OCI-LY3 (cell line): ENCODE results near the gene AK1.
"Not testable (repeated sequence)": the region's sequence is repeated elsewhere in the genome, so short reads cannot be mapped to it uniquely, and the experiment has no call there.

ENCODE experiments used
- H2AFZ ChIP-seq: fragments of 200-600, 300-600 bp; shearing (Covaris generic); 2 replicates; pipeline ENCODE4 v1.6.0; 2014; ENCODE audit warnings: antibody characterized with exemption, low read depth, low read length
- H3K27ac ChIP-seq: fragments of 200-600, 300-600 bp; sonication (generic); 2 replicates; pipeline ENCODE4 v1.5.1; 2014; ENCODE audit warnings: mild to moderate bottlenecking, low read length, moderate library complexity, mixed read lengths
- H3K27me3 ChIP-seq: fragments of 200-600, 300-600 bp; sonication (generic); 2 replicates; pipeline ENCODE4 v1.6.1; 2014; ENCODE audit warnings: low read depth, low read length, mixed read lengths
- H3K36me3 ChIP-seq: fragments of 200-600, 300-600 bp; sonication (generic); replicated peaks from 2 replicates; pipeline ENCODE3; 2014; ENCODE audit warnings: low read depth, low read length, mixed read lengths
- H3K4me1 ChIP-seq: fragments of 300-600, 200-600 bp; sonication (generic); 2 replicates; pipeline ENCODE4 v1.6.1; 2014; ENCODE audit warnings: low read length, mixed read lengths
- H3K4me2 ChIP-seq: fragments of 200-600, 300-600 bp; sonication (generic); 2 replicates; pipeline ENCODE4 v1.6.1; 2014; ENCODE audit warnings: low read length, mixed read lengths
- H3K4me3 ChIP-seq: fragments of 300-600, 200-600 bp; sonication (generic); 2 replicates; pipeline ENCODE4 v1.5.1; 2014; ENCODE audit warnings: antibody characterized with exemption, mild to moderate bottlenecking, low read length, moderate library complexity
- H3K79me2 ChIP-seq: fragments of 300-600, 200-600 bp; shearing (Covaris generic); 2 replicates; pipeline ENCODE4 v1.6.1; 2014; ENCODE audit warnings: mild to moderate bottlenecking, low read length, mixed read lengths
- H3K9ac ChIP-seq: fragments of 300-600, 200-600 bp; shearing (Covaris generic); 2 replicates; pipeline ENCODE4 v1.6.0; 2014; ENCODE audit warnings: mild to moderate bottlenecking, low read length, moderate library complexity
- H3K9me3 ChIP-seq: fragments of 200-600, 300-600 bp; shearing (Covaris generic); 2 replicates; pipeline ENCODE4 v1.6.1; 2014; ENCODE audit warnings: low read length, mixed read lengths; ENCODE audit not compliant: insufficient read depth
- H4K20me1 ChIP-seq: fragments of 200-600, 300-600 bp; sonication (generic); 2 replicates; pipeline ENCODE4 v1.6.1; 2016; ENCODE audit warnings: low read length, mixed read lengths; ENCODE audit not compliant: insufficient read depth
- CTCF ChIP-seq: fragments of 200-600, 300-600 bp; sonication (generic); IDR thresholded peaks from 2 replicates; pipeline ENCODE4 v1.5.1; 2014; ENCODE audit warnings: antibody characterized with exemption, low read length, low read depth
- EZH2phosphoT487 ChIP-seq: fragments of 200-600 bp; shearing (Covaris generic); IDR thresholded peaks from 2 replicates; pipeline ENCODE4 v1.6.1; 2018; ENCODE audit warnings: antibody characterized with exemption, mixed run types, low read depth

The AK1 gene

GRCh38 chr9:127846443-127847177 lies 30.9 kb downstream of the AK1 start:
- no peak overlapping the region for H3K27ac ChIP-seq
- H4K20me1 ChIP-seq: no peaks in the 10 kb centered on the region
- H3K36me3 ChIP-seq: no peaks in the 10 kb centered on the region
- no peaks in the 10 kb centered on the region for H3K27me3 ChIP-seq
- H2AFZ ChIP-seq: no peak overlapping the region
- no peak overlapping the region for H3K4me2 ChIP-seq
- H3K4me1 ChIP-seq: no peaks in the 10 kb centered on the region
- H3K79me2 ChIP-seq: no peaks in the 10 kb centered on the region
- H3K9me3 ChIP-seq: peaks cover 8% of the 10 kb centered on the region; the same call in 1 of the 2 replicates
- no peak for TF ChIP-seq CTCF
- TF ChIP-seq EZH2phosphoT487: no peak
- H3K9ac ChIP-seq: no peak overlapping the region
- no peak overlapping the region for H3K4me3 ChIP-seq

- H2AFZ ChIP-seq, H3K4me1 ChIP-seq, H3K79me2 ChIP-seq, H3K4me2 ChIP-seq, H3K9me3 ChIP-seq, H4K20me1 ChIP-seq, H3K27me3 ChIP-seq, H3K27ac ChIP-seq, H3K4me3 ChIP-seq, H3K9ac ChIP-seq, H3K36me3 ChIP-seq: not testable (repeated sequence)
Measured at GRCh38 chr9:127845619-127846018, 31.9 kb downstream of the AK1 start.

GRCh38 chr9:127844821-127845359 lies 32.6 kb downstream of the AK1 start:
- Histone ChIP-seq H3K79me2 (no peaks in the 10 kb centered on the region), H3K4me2 (no peak overlapping the region)
- TF ChIP-seq CTCF: no peak
- no peak for TF ChIP-seq EZH2phosphoT487

GRCh38 chr9:127841087-127841835 lies 36.2 kb downstream of the AK1 start:
- Histone ChIP-seq H3K4me1 (no peaks in the 10 kb centered on the region), H3K27me3 (no peaks in the 10 kb centered on the region), H3K9me3 (no peaks in the 10 kb centered on the region), H3K4me3 (no peak overlapping the region), H3K36me3 (no peaks in the 10 kb centered on the region), H3K79me2 (no peaks in the 10 kb centered on the region), H2AFZ (no peak overlapping the region), H4K20me1 (no peaks in the 10 kb centered on the region), H3K27ac (no peak overlapping the region), H3K9ac (no peak overlapping the region), H3K4me2 (no peak overlapping the region)
- TF ChIP-seq CTCF: no peak
- no peak for TF ChIP-seq EZH2phosphoT487

More at GRCh38 chr9:127844821-127845359, 32.6 kb downstream of the AK1 start:
- Histone ChIP-seq H2AFZ (no peak overlapping the region), H3K27ac (no peak overlapping the region), H3K4me3 (no peak overlapping the region), H4K20me1 (no peaks in the 10 kb centered on the region), H3K9me3 (peaks cover 8% of the 10 kb centered on the region; the same call in 1 of the 2 replicates), H3K27me3 (no peaks in the 10 kb centered on the region), H3K4me1 (no peaks in the 10 kb centered on the region), H3K9ac (no peak overlapping the region), H3K36me3 (no peaks in the 10 kb centered on the region)
